Stimulated activated CD4-positive, alpha-beta T cell treated with anti-CD3 and anti-CD28 coated beads, Interleukin-4, amount 100 ng/mL, for 24 hours (primary cell): ENCODE measurements around the gene RAB8A.

Experiments
- DNase-seq: peaks from one replicate; pipeline ENCODE4 v3.0.0-alpha.2; 2020

The RAB8A gene

DNA sequence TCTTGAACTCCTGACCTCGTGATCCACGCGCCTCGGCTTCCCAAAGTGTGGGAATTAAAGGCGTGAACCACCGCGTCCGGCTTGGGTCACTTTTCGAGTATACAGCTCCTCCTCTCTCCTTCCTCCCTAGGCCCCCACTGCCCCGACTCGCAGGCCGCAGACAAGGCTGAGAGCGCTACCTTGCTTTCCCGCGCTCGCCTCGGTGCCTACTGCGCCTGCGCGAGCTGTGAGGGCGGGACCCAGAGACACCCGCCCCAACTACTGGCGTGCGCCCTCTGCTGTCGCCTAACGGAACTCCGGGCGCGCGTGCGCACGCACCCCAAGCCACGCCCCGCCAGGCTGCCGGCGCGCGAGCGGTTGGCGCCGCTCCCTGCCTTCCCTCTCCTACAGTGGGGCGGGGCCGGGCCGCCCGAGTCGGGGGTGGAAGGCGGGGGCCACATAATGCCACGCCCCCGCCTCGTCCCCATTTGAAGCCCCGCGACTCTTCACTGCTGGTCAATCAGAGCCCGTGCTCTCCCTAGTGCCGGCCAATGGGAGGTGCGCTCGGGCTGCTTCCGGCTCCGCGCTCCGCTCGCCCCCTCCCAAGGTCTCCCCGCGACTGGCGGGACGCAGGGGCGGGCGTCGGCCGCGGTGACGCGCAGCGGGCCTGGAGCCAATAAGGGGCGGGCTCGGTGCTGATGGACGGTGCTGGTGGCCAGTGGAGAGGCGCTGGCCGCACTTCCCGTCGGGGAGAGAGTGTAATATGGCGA lies at the start of gene RAB8A:
Gene RAB8A, plus strand, starts transcription at position 730 of the 749 bp plus-strand sequence. Its CDS starts 13 bp downstream, at position 743.
- peak; percentile 98 for DNase-seq

DNA sequence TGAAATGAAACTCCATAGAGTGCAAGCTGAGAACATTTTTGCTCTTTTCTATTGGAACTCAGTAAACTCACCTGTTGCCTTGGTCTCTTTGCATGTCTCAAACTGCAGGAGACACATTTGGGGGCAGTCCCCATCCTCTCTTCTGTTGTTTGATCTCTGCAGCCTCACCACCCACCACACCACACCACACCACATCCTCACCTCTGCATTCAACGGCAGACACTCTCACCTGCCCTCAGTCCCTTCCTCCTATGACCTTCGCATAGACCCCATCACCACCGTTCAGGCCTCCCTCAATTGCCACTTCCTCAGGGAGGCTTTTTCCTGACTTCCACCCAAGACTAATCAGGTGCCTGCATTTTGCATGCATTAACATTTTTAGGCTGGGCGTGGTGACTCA lies 49.7 kb upstream of the RAB8A start:
- DNase-seq = no peak

DNA sequence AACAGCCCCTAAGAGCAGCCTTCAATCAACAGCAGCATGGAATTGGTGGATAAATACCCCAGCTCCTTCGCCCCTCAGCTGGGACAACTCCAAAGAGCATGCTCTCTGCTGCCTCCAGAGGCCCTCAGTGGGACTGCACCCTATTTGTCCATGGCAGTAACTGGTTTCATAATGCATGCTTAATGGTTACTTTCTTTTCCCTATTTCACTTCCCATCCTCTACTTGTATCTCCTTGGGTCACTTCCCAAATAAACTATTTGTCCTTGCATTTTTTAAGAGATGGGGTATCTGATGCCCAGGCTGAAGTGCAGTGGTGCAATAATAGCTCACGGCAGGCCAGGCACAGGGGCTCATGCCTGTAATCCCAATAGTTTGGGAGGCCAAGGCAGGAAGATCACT lies 48.9 kb upstream of the RAB8A start:
- peak; percentile 74 for DNase-seq

GRCh38 chr19:16064209-16064889 lies 47.3 kb upstream of the RAB8A start:
- no peak for DNase-seq

DNA sequence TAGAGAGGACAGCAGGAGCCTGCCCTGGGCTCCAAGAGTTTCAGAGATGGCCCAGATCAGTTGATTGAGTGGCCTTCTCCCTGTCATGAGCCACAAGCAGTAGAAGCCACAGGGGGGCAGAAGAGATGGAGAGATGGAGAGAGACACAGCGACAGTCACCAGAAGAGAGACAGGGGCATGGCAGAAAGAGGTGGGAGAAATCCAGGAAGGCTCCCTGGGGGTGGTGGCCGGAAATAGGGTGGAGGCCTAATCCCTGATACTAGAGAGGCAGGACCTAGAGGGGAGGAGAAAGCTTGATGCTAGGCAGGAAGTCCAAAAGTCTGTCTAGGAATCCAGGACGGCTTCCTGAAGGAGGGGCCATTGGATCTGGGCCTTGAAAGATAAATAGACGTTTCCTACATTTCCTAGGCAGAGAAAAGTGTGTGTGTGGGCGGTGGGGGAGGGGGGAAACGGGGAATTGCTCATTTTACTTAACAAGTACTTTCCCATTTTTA lies 45.0 kb upstream of the RAB8A start:
- DNase-seq = peak; percentile 65

- DNase-seq = no peak
Observed at GRCh38 chr19:16067205-16067938, 44.3 kb upstream of the RAB8A start.

DNA sequence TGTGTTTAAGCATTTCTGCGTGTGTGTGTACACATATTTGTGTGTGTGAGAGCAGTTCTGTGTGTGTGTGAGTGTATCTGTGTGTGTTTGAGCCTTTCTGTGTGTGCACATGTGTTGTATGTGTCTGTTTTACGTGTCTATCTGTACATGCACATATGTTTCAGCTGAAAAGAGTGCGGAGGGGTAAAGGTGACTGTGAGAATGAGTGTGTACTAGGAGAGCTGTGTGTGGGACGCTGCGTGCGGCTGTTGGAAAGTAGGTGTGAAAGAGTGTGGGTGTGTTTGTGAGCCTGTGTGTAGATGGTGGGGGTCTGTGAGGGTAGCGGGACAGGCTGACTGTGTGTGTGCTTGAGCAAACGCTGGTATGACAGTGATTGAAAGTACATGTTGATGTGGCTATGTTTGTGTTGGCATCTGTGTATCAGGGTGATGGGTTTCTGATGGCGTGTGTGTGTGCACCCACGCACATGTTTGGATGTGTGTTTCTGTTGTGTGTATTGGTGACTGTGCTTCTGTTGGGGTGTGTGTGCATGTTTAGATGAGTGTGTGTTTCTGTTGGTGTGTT lies 42.9 kb upstream of the RAB8A start:
- no peak for DNase-seq

DNA sequence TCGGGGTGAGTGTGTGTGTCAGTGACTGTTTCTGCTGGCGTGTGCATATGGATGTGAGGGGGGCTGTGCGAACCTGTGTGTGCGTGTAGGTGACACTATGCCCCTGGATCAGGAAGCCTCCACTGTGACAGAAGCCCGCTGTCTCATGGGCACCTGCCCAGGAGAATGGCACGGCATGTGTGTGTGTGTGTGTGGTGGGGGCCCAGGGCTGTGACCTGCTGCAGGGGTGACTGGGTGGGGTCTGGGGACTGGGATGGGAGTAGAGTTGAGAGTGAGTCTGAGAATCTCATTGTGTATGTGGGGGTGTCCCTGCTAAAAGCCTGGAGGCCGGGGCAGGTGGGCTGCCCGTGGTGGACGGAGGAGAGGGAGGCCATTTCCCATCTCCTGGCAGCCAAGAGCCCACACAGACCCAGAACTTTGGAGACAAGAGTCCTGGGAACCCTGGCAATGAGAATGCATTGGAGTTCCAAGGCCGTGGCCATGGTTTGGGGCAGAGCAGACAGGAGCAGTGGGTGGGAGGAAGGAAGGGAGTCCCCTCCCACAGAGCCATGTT lies 41.8 kb upstream of the RAB8A start:
- DNase-seq = no peak

DNA sequence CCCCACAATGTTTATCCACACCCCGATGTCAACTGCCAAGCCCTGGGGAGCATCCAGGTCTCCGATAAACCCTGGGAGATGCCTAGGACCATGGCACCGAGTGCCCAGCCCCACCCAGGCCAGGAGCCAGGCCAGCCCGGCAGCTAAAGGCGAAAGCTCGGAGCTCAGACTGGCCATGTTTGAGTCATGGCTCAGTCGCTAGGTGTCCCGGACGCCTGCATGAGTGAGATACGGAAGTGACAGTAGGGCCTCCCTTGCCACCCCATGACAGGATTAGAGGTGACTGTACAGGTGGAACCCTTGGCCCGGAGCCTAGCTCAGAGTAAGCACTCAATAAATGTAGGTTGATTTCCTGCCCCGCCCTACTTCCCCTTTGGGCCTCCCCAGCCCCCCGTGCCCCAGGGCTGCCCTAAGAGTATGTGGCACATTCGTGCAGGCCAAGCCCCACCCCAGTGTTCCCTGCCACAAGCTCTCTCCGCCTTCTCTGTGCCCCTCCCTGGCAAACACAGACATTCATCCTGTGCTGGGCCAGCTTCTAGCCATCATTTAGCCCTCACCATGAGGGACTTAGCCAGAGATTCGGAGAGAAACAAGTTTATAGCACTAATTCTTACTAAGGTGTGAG lies 41.2 kb upstream of the RAB8A start:
- peak; percentile 84 for DNase-seq

GRCh38 chr19:16071072-16071691 lies 40.5 kb upstream of the RAB8A start:
- no peak for DNase-seq

GRCh38 chr19:16073481-16073880 lies 38.2 kb upstream of the RAB8A start:
- no peak for DNase-seq

DNA sequence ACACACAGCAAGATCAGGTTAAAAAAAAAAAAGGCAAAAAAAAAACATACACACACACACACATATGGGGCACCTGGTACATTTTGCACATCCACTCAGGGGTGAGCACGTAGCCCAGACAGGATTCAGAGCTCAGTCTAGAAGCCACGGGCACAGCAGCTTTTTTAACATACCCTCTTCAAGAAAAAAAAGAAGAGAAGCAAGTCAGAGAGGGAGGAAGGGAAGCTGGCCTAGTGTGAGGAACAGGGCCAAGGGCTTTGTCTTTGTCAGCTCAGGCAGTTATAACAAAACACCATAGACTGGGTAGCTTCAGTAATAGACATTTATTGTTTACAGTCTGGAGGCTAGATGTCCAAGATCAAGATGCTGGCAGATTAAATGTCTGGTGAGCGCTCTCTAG lies 37.7 kb upstream of the RAB8A start:
- DNase-seq = no peak

DNA sequence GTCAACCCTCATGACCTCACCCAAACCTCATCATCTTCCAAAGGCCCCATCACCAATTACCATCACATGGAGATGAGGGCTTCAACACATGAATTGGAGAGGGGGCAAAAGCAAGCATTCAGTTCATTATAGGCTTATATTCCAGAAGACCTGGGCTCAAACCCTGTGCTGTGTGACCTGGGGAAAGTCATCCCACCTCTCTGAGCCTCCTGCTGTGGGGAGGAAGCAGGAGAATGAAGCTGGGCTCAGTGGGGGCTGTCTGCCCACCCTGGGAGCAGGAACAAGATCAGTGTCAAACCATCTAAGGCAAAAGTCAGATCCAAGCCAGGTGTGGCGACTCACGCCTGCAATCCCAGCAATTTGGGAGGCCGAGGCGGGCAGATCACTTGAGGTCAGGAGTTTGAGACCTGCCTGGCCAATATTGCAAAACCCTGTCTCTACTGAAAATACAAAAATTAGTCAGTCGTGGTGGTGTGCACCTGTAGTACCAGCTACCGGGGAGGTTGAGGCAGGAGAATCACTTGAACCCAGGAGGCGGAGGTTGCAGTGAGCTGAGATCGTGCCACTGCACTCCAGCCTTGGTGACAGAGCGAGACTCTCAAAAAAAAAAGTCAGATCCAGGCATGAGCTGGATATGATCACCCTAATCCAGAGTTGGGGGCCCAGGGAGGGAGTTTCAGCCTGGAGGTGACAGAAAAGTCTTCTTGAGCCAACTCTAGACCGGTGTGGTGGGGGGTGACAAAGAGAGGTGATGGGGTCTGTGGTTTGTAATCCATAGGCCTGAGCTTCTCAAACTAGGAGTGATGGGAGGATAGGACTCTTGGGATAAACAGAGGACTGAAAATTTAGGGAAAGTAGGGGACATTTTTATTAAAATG lies 37.0 kb upstream of the RAB8A start:
- no peak for DNase-seq

DNA sequence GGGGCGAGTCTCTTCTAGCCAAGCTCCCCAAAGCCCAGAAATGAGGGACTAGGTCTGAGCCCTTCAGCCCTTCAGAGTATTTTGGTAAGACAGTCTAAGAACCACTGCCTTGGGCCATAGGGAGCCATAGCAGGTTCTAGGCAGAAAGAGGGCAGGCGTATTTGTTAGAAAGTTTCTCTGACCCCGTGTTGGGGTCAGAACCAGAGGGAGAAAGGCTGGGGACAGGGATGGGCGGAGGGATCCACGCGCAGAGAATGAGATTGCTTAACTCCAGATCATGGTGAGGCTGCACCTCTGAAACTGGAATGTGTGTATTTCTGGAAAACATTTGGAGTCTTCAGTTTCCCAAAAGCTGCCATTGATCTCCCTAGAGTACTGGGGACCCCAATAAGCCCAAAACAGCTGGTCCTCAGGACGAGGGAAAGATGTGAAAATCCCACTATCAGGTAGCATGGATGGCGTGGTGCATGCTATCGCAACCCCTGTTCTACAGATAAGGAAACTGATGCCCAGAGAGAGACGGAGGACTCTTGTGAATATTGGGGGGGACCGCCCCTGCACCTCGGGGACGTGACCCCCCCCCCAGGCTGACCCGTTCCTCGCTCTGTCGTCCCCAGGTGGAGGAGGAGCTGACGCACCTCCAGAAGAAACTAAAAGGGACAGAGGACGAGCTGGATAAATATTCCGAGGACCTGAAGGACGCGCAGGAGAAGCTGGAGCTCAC lies 36.1 kb upstream of the RAB8A start:
- no peak for DNase-seq

DNA sequence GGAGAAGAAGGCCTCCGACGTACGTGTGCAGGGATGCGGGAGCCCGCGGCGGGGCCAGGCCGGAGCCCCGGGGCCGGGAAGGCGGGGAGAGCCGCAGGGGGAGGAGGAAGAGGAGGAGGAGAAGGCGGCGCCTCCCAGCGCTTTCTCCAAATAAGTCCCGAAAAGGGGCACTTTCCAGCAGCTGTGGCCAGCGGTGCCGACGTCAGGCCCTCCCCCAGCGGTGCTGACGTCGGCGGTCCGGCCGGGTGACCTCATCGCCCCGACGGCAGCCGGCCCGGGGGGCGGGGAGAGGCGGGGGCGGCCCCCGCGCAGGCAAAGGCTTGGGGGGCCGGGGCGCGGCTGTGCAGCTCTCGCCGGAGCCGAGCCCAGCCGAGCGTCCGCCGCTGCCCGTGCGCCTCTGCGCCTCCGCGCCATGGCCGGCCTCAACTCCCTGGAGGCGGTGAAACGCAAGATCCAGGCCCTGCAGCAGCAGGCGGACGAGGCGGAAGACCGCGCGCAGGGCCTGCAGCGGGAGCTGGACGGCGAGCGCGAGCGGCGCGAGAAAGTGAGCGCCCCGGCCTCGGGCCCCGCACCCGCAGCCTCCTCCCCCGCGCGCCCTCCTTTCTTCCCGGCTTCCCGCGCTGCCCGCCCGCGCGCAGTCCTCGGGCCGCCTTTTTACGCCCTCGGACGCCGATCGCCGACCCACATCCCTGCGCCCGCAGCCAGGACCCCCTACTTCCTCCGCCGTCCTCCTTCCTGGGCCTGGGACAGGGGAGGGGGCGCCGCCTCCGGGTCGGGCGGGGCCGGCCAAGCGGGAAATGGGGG lies 35.3 kb upstream of the RAB8A start, which contains the start of gene TPM4:
Gene TPM4, plus strand, starts transcription at position 342 of the 804 bp plus-strand sequence. Its CDS starts 71 bp downstream, at position 413.
- peak; percentile 81 for DNase-seq

DNA sequence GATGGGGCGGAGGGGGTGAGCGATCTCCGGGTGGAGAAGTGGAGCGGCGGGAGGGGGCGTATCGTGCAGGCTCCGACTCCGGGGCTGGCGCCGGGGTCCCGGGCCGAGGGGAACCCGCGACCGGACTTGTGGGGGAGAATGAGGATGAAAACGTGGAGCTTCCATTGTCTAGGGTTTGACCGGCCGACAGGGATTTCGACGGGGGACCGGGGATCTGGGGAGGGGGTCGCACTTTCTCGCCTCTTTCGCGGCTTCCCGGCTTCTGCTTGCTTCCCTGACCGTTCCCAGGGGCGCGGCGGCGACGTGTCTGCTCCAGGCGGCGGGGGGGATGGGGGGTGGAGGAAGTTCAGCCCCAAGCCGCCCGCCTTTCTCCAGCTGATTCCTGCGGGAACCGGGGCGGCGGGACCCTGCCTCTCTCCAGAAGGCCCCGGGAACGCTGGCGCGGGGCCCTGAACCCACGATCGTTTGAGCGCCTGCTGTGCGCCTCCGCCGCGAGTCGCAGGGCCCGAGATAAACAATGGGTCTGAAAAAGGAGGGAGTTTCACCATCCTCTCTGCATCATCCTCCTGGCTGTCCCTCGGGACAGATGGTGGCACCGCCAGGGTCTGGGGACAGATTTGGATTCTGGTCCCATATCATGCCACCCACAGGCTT lies 34.6 kb upstream of the RAB8A start:
- DNase-seq = peak; percentile 18

- peak; percentile 25 for DNase-seq
Observed at GRCh38 chr19:16077984-16078758, 33.5 kb upstream of the RAB8A start.
